ENCODE measurements around the gene GRM3.

The GRM3 gene

DNA sequence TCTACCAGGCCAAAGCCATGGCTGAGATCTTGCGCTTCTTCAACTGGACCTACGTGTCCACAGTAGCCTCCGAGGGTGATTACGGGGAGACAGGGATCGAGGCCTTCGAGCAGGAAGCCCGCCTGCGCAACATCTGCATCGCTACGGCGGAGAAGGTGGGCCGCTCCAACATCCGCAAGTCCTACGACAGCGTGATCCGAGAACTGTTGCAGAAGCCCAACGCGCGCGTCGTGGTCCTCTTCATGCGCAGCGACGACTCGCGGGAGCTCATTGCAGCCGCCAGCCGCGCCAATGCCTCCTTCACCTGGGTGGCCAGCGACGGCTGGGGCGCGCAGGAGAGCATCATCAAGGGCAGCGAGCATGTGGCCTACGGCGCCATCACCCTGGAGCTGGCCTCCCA, 142.7 kb downstream of the GRM3 start:
- no peak for DNase-seq (ENCODE audit: low spot score)

DNA sequence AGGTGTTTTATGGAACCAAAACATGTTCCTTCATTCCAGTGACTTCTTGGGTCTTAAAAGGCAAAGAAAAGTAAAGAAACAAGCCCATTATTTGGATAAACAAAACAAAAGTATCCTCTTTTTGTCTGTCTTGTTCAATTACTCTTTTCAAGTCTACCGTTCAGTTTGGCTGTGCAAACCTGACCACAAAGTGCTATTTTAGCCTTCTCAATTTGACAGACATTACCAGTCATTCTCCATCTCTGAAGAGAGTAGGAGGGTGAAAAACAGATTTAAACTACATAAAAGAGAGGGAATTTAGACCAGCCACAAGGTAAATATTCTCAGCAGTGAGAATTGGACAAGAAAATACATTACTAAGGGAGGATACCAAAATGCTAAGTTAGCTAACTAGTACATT, 145.2 kb downstream of the GRM3 start:
- DNase-seq (ENCODE audit: low spot score): no peak

DNA sequence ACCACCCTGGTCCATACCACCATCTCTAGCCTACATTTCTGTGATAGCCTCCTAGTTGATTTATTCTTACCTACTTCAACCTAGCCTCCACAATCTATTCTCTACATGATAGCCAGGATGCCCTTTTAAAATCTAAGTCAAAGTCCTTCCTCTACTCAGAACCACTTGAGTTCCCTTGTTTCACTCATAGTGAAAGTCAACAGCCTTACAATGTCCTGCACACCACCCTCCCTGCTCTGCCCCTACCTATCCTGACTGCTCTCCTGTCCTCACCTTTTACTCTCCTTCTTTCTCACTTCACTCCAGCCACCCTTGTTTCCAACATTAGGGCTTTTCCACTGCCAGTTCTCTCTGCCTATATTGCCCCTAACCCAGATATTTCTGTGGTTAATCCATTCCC, 146.7 kb downstream of the GRM3 start:
- no peak for DNase-seq (ENCODE audit: low spot score)

DNA sequence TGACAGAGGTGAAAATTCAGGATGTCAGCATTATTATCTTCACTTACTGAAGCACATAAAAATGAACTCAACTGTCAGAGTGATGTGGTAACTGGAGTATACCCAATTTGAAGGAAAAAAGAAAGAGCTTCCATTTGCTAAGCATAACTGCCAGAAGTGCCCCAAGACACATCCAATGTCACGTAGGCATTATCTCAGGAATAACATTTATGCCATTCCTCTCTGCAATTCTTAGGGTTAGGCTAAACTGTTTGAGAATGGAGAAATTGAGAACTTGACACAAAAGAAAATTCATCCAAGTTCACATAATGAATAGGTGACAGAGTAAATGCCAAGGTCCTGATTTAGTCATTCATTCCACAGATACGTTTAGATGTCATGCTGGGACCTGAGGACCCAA, 148.6 kb downstream of the GRM3 start:
- no peak for DNase-seq (ENCODE audit: low spot score)

DNA sequence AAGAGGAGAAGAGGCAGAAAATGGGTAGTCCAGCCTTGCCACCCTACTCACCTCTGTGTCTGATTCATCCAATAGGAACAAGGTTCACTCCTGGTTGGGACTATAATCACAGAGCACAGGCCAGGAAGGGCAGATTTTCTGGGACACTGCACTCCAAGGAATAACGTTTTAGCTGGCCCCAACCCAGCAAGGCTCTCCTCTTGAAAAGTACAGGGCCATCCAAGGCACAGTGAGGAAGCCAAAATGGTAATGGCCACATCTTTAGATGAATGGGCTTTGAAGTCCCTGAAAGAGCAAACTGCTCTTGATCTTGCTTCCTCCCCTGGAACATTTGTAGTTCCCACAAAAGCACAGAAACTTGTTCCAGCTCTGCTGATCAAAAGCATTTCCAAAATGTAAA, 149.4 kb downstream of the GRM3 start:
- no peak for DNase-seq (ENCODE audit: low spot score)

DNA sequence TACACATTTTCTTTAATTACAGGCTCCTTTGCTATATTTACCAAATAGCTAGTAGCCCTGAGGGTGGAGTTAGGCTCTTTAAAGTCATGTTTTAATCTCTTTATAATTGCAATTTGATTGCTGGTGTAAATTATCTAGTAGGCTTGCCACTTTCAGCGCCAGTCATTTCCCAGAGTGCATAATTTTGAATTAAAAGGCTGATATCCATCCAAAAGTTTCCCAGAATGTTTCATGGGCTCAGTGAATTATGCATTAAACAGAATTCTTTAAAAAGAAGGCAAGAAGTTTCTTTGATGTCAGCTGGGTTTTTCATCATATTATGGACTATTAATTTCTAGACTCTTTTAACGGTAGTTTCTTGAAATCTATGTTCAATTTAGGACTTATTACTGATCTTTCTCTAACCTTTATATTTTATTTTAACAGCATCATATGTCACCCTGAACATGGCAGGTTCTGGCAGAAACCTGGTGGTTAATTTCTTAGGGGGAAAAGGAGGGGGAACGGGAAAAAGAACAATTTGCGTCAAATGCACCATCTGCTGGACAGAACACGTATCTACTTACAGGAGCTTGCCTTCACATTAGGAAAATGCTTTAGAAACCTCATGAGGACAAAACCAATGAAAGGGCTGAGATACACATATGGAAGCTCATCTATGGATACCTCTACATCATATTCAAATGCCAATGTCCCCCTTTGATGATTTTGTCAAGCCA, 171.1 kb downstream of the GRM3 start:
- peak; percentile 55 for DNase-seq (ENCODE audit: low spot score)

DNA sequence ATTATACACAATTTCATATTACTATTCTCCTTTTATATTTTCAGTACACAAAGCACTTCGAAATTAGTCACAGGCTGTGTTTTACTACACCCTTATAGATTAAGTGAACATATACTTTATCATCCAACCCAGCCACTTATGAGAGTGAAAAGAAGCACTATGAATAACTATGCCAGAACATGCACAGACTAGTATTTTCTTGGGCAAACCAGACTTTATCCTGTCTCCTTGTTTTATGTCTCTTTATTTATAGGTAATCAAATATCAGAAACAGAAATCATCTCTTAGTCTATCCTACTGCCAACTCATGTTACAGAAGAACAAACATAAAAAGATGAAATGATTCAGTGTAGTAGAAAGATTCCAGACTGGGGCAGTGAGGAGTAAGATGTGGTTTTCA, 171.8 kb downstream of the GRM3 start:
- DNase-seq (ENCODE audit: low spot score): no peak

DNA sequence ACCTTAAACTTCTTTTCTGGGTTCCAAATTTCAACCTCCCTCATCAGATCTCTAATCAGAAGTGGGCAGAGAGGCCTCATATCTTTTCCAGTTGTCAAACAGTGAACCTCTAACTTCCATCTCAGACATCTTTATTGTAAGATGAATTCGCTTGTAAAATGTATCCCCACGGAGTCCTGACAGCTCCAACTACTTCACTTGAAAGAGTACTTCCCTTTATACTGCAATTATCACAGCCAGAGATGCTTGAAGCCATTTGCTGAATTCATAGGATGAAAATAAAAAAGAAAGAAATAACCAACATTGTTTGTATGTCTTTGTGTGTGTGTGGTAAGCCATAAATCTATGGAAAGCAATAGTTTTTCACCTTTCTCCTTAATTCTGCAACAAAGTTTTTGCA, 175.2 kb downstream of the GRM3 start:
- no peak for DNase-seq (ENCODE audit: low spot score)

DNA sequence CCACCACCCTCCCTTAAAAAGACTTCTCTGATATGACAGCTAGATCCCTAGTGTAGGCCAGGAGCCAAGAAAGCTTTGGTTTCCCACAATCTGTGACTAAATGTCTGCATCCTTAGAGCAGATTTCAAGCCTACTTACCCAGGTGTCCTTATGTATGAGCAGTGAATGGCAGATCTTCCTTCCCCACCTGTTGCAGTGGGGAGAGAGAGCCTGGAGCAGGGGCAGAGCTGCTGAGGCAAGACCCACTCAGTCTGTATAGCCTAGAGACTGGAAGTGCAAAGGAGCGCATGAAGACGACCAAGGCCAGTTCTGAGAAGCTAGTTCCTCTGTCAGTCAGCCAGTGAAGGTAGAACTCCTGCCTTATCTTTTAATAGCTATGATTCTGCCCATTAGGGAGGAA, 180.1 kb downstream of the GRM3 start:
- DNase-seq (ENCODE audit: low spot score): no peak

DNA sequence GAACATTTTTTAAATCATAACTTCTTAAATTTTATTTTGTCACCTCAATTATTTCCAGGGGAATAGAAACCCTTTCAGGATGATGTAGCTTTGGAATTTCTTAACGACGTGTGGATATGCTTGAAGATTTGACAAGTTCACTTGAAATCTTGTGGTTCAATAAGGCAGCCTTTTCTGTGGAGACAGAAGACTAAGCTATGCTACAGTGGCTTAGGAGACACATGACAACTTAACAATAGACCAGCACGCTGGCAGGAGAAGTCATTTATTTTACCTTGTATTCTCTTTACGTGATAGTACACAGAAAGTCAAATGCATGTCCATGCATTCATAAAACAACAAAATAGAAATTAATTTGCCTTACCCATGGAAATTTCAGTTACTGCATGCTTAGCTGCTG, 181.6 kb downstream of the GRM3 start:
- no peak for DNase-seq (ENCODE audit: low spot score)

DNA sequence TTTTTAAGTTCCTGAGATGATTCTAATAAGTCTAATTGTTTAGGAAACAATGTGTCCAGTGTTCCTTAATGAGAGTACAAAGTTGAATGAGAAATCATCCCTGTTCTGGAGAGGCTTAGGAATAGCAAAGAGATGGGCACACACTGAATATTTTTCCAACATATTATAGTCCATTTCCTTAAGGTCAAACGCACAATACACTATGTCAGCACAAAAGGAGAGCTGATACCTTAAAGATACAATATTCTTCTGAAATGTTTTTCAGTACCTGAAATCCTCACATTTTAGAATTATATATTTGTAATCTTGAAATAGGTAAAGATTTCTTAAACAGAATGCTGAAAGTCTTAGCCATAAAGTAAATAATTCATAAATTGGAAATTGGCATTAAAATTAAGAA, 183.2 kb downstream of the GRM3 start:
- DNase-seq (ENCODE audit: low spot score): no peak

DNA sequence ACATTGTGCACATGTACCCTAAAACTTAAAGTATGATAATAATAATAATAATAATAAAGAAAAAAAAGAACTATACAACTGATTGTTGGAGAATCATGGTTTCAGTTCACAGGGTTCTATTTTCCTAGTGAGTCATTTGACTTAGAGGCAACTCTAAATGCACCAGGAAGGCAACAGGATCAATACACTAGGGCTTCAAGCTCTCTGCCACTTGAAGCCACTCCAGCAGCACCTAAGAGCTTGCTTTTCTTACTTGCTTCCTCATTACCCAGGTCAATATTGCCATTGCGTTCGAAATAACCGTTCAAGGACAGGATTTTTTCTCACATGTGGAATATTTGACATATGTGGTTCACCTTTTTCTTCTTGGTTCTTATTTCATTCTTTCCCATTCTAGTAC, 189.7 kb downstream of the GRM3 start:
- no peak for DNase-seq (ENCODE audit: low spot score)

DNA sequence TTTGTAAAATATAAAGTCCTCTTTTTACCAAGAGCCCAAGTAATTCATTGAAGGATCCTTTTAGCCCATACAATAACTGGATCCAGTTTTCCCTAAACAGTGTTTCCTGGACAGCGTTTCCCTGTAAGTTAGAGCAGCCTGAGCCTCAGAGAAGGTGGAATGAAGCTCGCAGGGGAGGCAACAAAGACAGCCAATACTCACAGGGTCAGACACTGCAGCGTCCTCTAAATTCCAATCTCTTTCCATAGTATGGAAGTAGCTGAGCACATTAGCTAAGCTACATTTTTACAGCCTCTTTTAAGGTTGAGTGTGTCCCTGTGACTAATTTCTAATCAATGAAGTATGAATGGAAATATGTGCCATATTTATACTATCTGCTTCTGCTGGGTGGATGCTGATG, 193.5 kb downstream of the GRM3 start:
- DNase-seq (ENCODE audit: low spot score): no peak

DNA sequence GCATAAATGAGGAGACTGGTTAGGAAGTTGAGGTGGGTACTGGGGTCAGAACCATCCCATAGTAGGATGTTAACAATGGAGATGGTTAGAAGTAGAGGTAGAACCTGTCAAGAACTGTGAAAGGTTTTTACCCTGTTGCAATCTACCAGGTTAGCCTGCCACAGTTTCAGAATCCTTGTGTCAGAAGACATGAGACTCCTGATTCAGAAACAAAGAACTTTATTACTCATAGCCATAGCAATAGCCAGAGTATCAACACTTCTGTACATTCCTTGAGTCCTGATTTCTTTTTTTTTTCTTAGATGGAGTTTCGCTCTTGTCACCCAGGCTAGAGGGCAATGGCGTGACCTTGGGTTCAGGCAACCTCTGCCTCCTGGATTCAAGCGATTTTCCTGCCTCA, 200.9 kb downstream of the GRM3 start:
- DNase-seq (ENCODE audit: low spot score): no peak

DNA sequence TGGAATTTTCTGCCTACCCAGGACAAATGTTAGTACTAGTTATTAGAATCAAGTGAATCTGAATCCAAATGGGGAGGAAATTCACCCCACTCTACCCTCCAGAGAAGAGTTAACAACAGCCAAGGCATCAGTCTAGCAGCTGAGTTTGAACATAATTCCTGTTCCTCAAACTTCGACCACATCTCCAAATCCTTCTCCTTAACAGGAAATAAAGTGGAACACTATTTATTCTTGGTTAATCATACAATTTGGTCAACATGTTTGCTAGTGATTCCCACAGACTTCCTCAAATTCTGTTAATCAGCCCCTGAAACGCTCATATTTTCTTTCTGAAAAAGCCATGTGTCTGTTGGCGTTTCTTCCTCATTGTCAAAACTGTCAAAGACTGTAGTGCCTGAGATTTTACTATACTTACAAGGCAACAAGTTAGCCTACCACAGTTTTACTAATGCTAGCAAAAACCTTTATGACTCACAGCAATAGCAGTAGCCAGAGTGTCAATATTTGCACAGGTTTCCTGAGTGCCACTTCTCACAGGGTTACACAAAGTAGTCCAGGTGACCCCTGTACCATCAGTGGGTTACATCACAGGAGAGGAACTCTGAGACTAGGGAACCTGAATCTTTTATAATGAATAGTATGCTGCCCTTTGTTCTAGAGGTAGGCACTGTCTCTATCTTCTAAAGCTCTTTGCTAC, 202.9 kb downstream of the GRM3 start:
- DNase-seq (ENCODE audit: low spot score): no peak

DNA sequence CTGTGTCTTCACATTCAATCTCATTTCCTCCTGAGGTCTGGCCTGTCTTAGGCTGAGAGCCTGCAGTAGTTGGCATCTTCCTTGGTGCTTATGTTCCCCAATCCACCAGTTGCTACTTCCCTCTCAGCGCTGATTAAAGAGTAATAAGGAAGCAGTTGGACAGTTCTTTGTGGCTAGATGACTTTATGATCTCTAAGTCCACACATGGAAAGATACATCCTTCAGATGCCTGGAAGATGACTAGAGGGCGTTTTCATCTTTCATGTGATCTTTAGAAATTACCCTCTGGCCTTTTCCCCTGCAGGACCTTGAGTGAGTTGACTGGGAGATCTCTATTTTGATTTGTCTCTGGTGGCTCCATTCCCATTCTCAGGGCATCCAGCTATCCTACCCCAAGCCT, 204.5 kb downstream of the GRM3 start:
- DNase-seq (ENCODE audit: low spot score): no peak

DNA sequence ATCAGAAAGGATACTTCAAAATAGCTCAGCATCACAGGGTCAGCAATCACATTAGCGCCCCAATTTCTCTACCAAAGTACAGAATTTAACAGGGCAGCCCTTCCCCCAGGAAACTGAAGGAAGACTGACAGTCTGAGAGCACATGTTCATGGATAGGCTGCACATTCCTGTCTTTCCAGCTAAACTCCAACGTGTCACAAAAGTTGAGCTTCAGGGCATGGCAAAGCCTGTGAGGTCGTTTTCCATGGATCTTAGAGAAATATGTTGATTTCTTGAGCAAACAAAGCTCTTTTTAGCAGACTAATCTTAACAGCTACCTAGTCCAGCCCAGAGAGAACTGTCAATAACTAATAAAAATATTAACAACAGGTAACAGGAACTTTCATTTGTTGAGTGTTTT, 207.9 kb downstream of the GRM3 start:
- no peak for DNase-seq (ENCODE audit: low spot score)

DNA sequence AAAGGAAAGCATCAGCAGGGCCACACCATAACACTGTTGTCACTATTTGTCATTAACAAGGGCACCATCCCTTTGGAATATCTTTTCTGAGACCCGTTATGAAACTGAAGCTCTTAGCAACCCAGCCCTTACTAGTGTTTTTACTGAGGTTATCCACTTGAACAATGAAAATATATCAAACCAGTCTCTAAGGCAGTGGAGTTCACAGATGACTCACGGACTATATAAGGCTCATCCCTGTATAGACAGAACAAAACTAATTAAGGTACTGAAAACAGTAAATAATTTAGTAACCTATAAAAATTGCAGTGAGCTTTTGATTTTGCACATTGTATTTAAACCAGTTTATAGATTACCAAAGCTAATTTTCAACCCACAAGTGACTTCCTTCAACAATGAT, 219.7 kb downstream of the GRM3 start:
- no peak for DNase-seq (ENCODE audit: low spot score)

DNA sequence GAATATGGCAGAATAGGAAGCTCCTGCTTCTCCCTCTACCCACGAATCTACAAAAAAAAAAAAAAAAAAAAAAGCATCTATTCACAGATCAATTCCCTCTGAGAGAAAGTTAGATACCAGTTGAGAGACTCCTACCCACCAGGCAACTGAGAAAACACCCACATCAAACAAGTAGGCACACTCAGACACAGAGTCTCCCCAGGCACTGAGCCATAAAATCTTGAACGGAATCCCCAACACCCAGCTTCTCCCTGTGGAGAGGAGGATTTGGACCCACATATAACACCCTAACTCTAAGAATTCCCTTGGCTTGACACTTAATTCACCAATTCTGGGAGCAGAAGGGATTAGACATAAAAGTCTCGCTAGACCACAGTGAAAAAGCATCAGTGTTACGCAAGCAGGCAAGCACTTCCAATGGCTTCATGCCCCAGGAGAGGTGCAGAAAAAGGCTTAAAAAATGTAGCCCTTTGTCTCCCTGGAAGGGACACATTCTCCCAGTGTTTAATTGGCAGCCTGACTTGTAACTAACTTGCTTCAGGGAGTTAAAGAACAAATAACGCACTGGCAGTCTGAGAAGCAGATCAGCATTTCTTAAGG, 223.6 kb downstream of the GRM3 start:
- no peak for DNase-seq (ENCODE audit: low spot score)

DNA sequence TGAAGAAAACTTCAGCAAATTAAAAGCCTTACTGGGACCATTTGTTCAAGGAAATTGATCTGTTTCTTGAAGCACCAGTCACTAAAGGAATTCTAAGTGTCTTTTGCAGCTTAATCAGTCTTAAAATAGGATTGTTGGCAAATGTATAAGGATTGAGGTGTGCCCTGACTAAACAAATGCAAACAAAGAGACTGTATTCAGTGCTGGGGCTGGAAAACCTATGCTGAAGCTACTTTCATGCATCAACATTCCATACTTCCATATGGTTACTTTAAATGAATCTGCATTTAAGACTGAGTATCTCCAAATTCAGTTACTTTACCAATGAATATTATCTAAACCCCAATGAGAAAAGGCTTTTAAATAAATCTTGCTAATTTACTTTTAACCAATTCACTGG, 232.4 kb downstream of the GRM3 start:
- no peak for DNase-seq (ENCODE audit: low spot score)

DNA sequence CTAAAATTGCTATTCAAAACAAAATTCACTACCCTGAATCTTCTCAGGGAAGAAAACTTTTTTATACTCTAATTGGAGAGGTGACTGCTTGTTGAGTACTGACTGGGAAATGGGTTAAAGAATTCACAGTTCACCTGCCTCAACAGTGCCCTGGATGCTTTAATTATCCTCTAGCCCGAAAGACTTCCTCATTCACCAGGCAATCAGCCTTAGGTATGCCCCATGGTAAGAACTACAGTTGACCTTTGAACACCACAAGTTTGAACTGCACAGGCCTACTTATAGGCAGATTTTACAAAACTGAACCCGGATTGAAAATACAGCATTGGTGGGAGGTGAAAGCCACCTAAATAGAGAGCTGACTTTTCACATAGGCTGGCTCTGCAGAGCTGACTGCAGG, 240.4 kb downstream of the GRM3 start:
- no peak for DNase-seq (ENCODE audit: low spot score)

DNA sequence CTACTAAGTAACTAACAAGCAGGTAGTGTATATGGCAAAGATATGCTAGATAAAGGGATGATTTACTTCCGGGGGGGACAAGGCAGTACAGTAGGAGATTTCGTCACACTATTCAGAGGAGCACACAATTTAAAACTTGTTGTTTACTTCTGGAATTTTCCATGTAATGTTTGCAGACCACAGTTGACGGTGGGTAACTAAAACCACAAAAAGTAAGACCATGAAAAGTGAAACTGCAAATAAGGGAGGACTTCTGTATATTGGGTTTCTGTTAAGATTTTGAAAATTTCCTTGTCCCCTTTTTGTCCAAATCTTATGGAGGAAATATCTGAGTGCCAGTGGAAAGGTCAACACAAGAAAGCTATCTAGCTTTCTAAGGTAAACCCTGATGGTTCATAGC, 245.8 kb downstream of the GRM3 start:
- no peak for DNase-seq (ENCODE audit: low spot score)

DNA sequence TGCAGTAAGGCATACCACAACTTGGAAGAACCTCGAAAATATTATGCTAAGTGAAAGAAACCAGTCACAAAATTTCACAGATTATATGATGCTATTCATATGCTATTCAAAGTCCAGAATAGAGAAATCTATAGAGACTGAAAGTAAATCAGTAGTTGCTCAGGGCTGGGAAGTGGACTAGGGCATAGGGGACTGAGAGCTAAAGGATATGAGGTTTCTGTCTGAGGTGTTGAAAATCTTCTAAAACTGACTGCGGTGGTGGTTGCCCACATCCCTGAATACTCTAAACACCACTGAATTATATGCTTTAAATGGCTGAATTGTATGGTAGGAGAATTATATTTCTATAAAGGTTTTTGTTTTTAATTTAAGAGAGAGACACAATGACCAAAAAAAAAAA, 254.5 kb downstream of the GRM3 start:
- no peak for DNase-seq (ENCODE audit: low spot score)

DNA sequence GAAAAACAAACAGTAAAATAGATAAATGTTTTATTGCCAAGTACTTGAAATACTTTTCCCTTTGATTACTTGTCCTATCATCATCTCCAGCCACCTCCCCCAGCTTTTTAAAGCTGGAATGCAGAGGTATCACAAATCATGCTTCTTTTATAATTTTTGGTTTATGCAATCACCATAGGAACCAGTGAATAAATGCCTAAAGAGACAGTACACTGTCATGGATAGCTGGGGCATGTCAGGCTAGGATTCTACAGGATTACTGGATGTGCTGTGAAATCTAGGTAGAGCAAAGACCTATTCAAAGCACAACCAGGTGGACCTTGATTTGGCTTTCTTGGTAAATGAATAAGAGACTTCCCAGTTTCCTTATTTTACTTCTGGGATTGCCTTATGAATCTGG, 257.2 kb downstream of the GRM3 start:
- DNase-seq (ENCODE audit: low spot score): no peak
